GM23338 (cell line): ENCODE data around the gene RBM28. TPM values are rescaled to one million over a fixed set of nuclear protein-coding genes. Genes with fewer than 3 reads are reported as not detected.

Source experiments
- ATAC-seq: fragments of 200-7000 bp; cut with Tn5 transposase; 3 replicates; pipeline ENCODE4 v1.9.1; 2020
- DNase-seq: peaks from one replicate; pipeline ENCODE4 v3.0.0-alpha.2; 2015; ENCODE audit warnings: low spot score
- H2AFZ ChIP-seq: fragments of 200-600 bp; sonication (generic); 2 replicates; pipeline ENCODE4 v1.8.0; 2016; ENCODE audit warnings: antibody characterized with exemption, mild to moderate bottlenecking, moderate library complexity
- H3F3A ChIP-seq: fragments of 200-600 bp; sonication (generic); replicated peaks from 2 replicates; pipeline ENCODE4 v1.8.0; 2017; ENCODE audit warnings: antibody characterized with exemption, mixed run types, low read depth
- H3K27ac ChIP-seq: fragments of 200-600 bp; sonication (generic); 2 replicates; pipeline ENCODE4 v1.6.1; 2016; ENCODE audit warnings: low read depth
- H3K27me3 ChIP-seq: fragments of 200-600 bp; sonication (generic); 2 replicates; pipeline ENCODE4 v1.8.0; 2016; ENCODE audit warnings: mild to moderate bottlenecking, mixed run types, moderate library complexity; ENCODE audit not compliant: insufficient read depth
- H3K36me3 ChIP-seq: fragments of 200-600 bp; sonication (generic); 2 replicates; pipeline ENCODE4 v1.8.0; 2016; ENCODE audit warnings: mild to moderate bottlenecking; ENCODE audit not compliant: insufficient read depth
- H3K4me1 ChIP-seq: fragments of 200-600 bp; sonication (generic); 2 replicates; pipeline ENCODE4 v1.8.0; 2016; ENCODE audit warnings: mild to moderate bottlenecking, moderate library complexity; ENCODE audit not compliant: insufficient read depth
- H3K4me2 ChIP-seq: fragments of 200-600 bp; sonication (generic); 2 replicates; pipeline ENCODE4 v1.7.1; 2017; ENCODE audit warnings: mixed run types
- H3K4me3 ChIP-seq: fragments of 200-600 bp; sonication (generic); 2 replicates; pipeline ENCODE4 v1.6.1; 2016; ENCODE audit warnings: mixed run types
- H3K79me2 ChIP-seq: fragments of 200-600 bp; sonication (generic); replicated peaks from 2 replicates; pipeline ENCODE4 v1.8.0; 2017; ENCODE audit warnings: mild to moderate bottlenecking; ENCODE audit not compliant: insufficient read depth
- H3K9me2 ChIP-seq: fragments of 200-600 bp; sonication (generic); 2 replicates; pipeline ENCODE4 v1.8.0; 2017; ENCODE audit not compliant: insufficient read depth
- H4K20me1 ChIP-seq: fragments of 200-600 bp; sonication (generic); replicated peaks from 2 replicates; pipeline ENCODE4 v1.8.0; 2017; ENCODE audit warnings: mild to moderate bottlenecking; ENCODE audit not compliant: insufficient read depth
- H3K27ac Mint-ChIP-seq: 2 replicates; pipeline ENCODE4 v1.8.0; 2020; ENCODE audit warnings: inconsistent platforms, mild to moderate bottlenecking, moderate library complexity, mixed read lengths
- H3K27me3 Mint-ChIP-seq: 3 replicates; pipeline ENCODE4 v1.8.0; 2022; ENCODE audit warnings: low read depth, mild to moderate bottlenecking, moderate library complexity, mixed read lengths, inconsistent platforms; ENCODE audit not compliant: insufficient read depth, poor library complexity
- H3K36me3 Mint-ChIP-seq: 3 replicates; pipeline ENCODE4 v1.8.0; 2021; ENCODE audit warnings: low read depth, mild to moderate bottlenecking, inconsistent platforms, moderate library complexity, mixed read lengths
- H3K4me1 Mint-ChIP-seq: 3 replicates; pipeline ENCODE4 v1.8.0; 2020; ENCODE audit warnings: mild to moderate bottlenecking, inconsistent platforms, mixed read lengths
- H3K4me3 Mint-ChIP-seq: 3 replicates; pipeline ENCODE4 v1.8.0; 2021; ENCODE audit warnings: moderate library complexity, mild to moderate bottlenecking, inconsistent platforms, mixed read lengths
- H3K9me3 Mint-ChIP-seq: 3 replicates; pipeline ENCODE4 v1.8.0; 2020; ENCODE audit warnings: moderate library complexity, mild to moderate bottlenecking, inconsistent platforms, mixed read lengths
- CREB1 ChIP-seq: fragments of 250-450 bp; sonication (Bioruptor Pico); IDR thresholded peaks from 2 replicates; pipeline ENCODE4 v1.5.0; 2020; ENCODE audit warnings: low read depth, mild to moderate bottlenecking, moderate library complexity
- CTCF ChIP-seq, 2 experiments: fragments of 200-600 bp in 1 of 2; sonication (generic) in 1 of 2; conservative IDR thresholded peaks; 2 replicates each; pipeline versions ENCODE4 v1.5.1 to v1.6.1; 2016 to 2017; ENCODE audit warnings: antibody characterized with exemption in 2 of 2, low read depth in 2 of 2, mild to moderate bottlenecking in 2 of 2, moderate library complexity in 1 of 2
- EZH2phosphoT487 ChIP-seq: fragments of 200-600 bp; sonication (generic); IDR thresholded peaks from one replicate; pipeline ENCODE4 v1.8.1; 2018; ENCODE audit warnings: antibody characterized with exemption; ENCODE audit not compliant: unreplicated experiment
- NANOG ChIP-seq: IDR thresholded peaks from 2 replicates; pipeline ENCODE4 v1.6.1; 2016; ENCODE audit warnings: antibody characterized with exemption, borderline replicate concordance
- POLR2AphosphoS5 ChIP-seq: IDR thresholded peaks from 2 replicates; pipeline ENCODE4 v1.6.1; 2016; ENCODE audit warnings: antibody characterized with exemption, low read depth
- ZNF114 ChIP-seq: fragments of 250-450 bp; sonication (Bioruptor Pico); IDR thresholded peaks from 2 replicates; pipeline ENCODE4 v1.5.0; 2020; ENCODE audit warnings: mild to moderate bottlenecking, moderate library complexity
- ZNF331 ChIP-seq: fragments of 250-450 bp; sonication (Bioruptor Pico); IDR thresholded peaks from 2 replicates; pipeline ENCODE4 v1.5.0; 2020; ENCODE audit warnings: low read depth, mild to moderate bottlenecking, moderate library complexity
- ZNF462 ChIP-seq: fragments of 250-450 bp; sonication (Bioruptor Pico); IDR thresholded peaks from 2 replicates; pipeline ENCODE4 v1.5.0; 2020; ENCODE audit warnings: mild to moderate bottlenecking, moderate library complexity
- polyA plus RNA-seq: library from polyadenylated mRNA; unstranded; fragments of >200 nt; fragmentation: Nextera tagmentation; extraction: Ambion mirVana; gene quantifications from 2 replicates; pipeline ENCODE4 v1.2.1, GENCODE V29; 2016
- total RNA-seq: library from RNA; depleted of rRNA; stranded (reverse); fragments of >200 nt; shearing (Covaris generic); gene quantifications from 2 replicates; pipeline ENCODE4 v1.2.3, GENCODE V29; 2014

Gene RBM28
- total and polyA plus RNA-seq, 2 experiments from 2014 or later, result 24.3 to 87.5 TPM

GRCh38 chr7:128275681-128276080 lies 68.0 kb downstream of the RBM28 start:
- Histone ChIP-seq H4K20me1 (no peaks in the 10 kb centered on the region), H3K27me3 (peaks cover 18% of the 10 kb centered on the region), H3K4me3 (no peak overlapping the region), H3K4me2 (no peak overlapping the region), H3F3A (0 out of 2 replicates have a peak, but pooled peaks cover 10% of the 10 kb centered on the region), H3K79me2 (no peaks in the 10 kb centered on the region), H3K36me3 (0 out of 2 replicates have a peak, but pooled peaks cover 7% of the 10 kb centered on the region), H2AFZ (no peak overlapping the region), H3K9me2 (no peaks in the 10 kb centered on the region), H3K4me1 (peaks cover 28% of the 10 kb centered on the region), H3K27ac (no peak overlapping the region)
- ATAC-seq (no peak), DNase-seq (no peak)
- Mint-ChIP-seq H3K27ac (no peak overlapping the region), H3K4me1 (peaks cover 27% of the 10 kb centered on the region), H3K4me3 (no peak overlapping the region), H3K27me3 (peaks cover 12% of the 10 kb centered on the region), H3K36me3 (peaks cover 12% of the 10 kb centered on the region; the same call in 2 of the 3 replicates), H3K9me3 (peaks cover 17% of the 10 kb centered on the region)
- TF ChIP-seq NANOG, result no peak

GRCh38 chr7:128274884-128275603 lies 68.7 kb downstream of the RBM28 start:
- no peak overlapping the region for H3K27ac ChIP-seq
- ATAC-seq, result no peak
- no peaks in the 10 kb centered on the region for H3K79me2 ChIP-seq
- Mint-ChIP-seq H3K27ac (no peak overlapping the region), H3K4me1 (peaks cover 27% of the 10 kb centered on the region), H3K36me3 (peaks cover 9% of the 10 kb centered on the region; the same call in 2 of the 3 replicates), H3K9me3 (peaks cover 11% of the 10 kb centered on the region), H3K4me3 (no peak overlapping the region), H3K27me3 (peaks cover 12% of the 10 kb centered on the region)
- no peak overlapping the region for H3K4me2 ChIP-seq
- H3F3A ChIP-seq, result 0 out of 2 replicates have a peak, but pooled peaks cover 10% of the 10 kb centered on the region
- DNase-seq, result no peak
- H4K20me1 ChIP-seq, result no peaks in the 10 kb centered on the region
- H3K4me3 ChIP-seq, result no peak overlapping the region
- H3K27me3 ChIP-seq, result peaks cover 24% of the 10 kb centered on the region
- TF ChIP-seq ZNF331 (CRISPR knock-in tag) (no peak), ZNF462 (CRISPR knock-in tag) (no peak), CREB1 (CRISPR knock-in tag) (no peak), CTCF (conservative IDR thresholded peaks at IDR 0.05; ENCODE audit: low read depth in 2 of 2) (no peak), ZNF114 (CRISPR knock-in tag) (no peak), POLR2AphosphoS5 (no peak), EZH2phosphoT487 (no peak)
- peaks cover 28% of the 10 kb centered on the region for H3K4me1 ChIP-seq
- H3K36me3 ChIP-seq, result 0 out of 2 replicates have a peak, but pooled peaks cover 6% of the 10 kb centered on the region
- no peak overlapping the region for H2AFZ ChIP-seq
- no peaks in the 10 kb centered on the region for H3K9me2 ChIP-seq
